Endothelial cell of umbilical vein (primary cell): ENCODE results near the gene TRIM34. TPM values are rescaled to one million over a fixed set of nuclear protein-coding genes. Genes with fewer than 3 reads are reported as not detected.

Experiments
- BruUV-seq: library from RNA; stranded (reverse); fragments of 400-500 nt; replicated peaks from 2 replicates; lab custom pipeline; 2021; lab: Mats Ljungman, UMichigan
- CTCF ChIA-PET: fragments of 300-600, 350-600 bp; sonication (Branson Sonifier 250); formaldehyde crosslinking; loops from one replicate; lab custom pipeline; 2021; ENCODE audit warnings: antibody characterized with exemption, inconsistent platforms; lab: Charles Lee
- POLR2A ChIA-PET: fragments of 300-600, 350-600 bp; sonication (Branson Sonifier 250); formaldehyde crosslinking; loops from one replicate; lab custom pipeline; 2021; ENCODE audit warnings: antibody characterized with exemption, inconsistent platforms; lab: Charles Lee
- DNase-seq: peaks from one replicate; pipeline ENCODE4 v3.0.0-alpha.2; 2011; ENCODE audit warnings: low read depth, low spot score
- FAIRE-seq: peaks from 2 replicates; lab custom pipeline; 2011; peaks lifted over from hg19 to GRCh38; lab: Jason Lieb, UNC
- H2AFZ ChIP-seq: 2 replicates; pipeline ENCODE4 v1.6.0; 2012; ENCODE audit warnings: low read depth, low read length, control low read depth, inconsistent platforms
- H3K27ac ChIP-seq: 2 replicates; pipeline ENCODE4 v1.5.1; 2011; ENCODE audit warnings: low read depth, mild to moderate bottlenecking, control low read depth, low read length, moderate library complexity; ENCODE audit not compliant: insufficient read depth
- H3K27me3 ChIP-seq, 2 experiments: 2 replicates each; pipeline versions ENCODE4 v1.6.0 to v1.6.1; 2011; ENCODE audit warnings: low read length in 2 of 2, mixed read lengths in 1 of 2; ENCODE audit not compliant: control insufficient read depth in 2 of 2, insufficient read depth in 2 of 2
- H3K36me3 ChIP-seq, 2 experiments: 2 replicates in 1 of 2; 3 replicates in 1 of 2; pipeline ENCODE4 v1.5.1; 2011; ENCODE audit warnings: low read length in 2 of 2, mild to moderate bottlenecking in 1 of 2, moderate library complexity in 1 of 2; ENCODE audit not compliant: control insufficient read depth in 2 of 2, insufficient read depth in 2 of 2; ENCODE audit errors: extremely low read depth in 1 of 2
- H3K4me1 ChIP-seq: 3 replicates; pipeline ENCODE4 v1.5.1; 2011; ENCODE audit warnings: mild to moderate bottlenecking, low read length; ENCODE audit not compliant: control insufficient read depth, insufficient read depth; ENCODE audit errors: extremely low read depth
- H3K4me2 ChIP-seq: 2 replicates; pipeline ENCODE4 v1.6.1; 2011; ENCODE audit warnings: low read length, control low read depth, mixed read lengths; ENCODE audit not compliant: insufficient read depth
- H3K4me3 ChIP-seq, 3 experiments: fragments of 200-600 bp in 1 of 3; sonication (generic), shearing (Covaris generic) in 1 of 3; replicated peaks in 1 of 3; 2 replicates each; pipeline ENCODE4 v1.5.1; 2011 to 2016; ENCODE audit warnings: control low read depth in 3 of 3, low read length in 3 of 3, mild to moderate bottlenecking in 2 of 3, inconsistent platforms in 1 of 3, low read depth in 1 of 3, moderate library complexity in 1 of 3; ENCODE audit not compliant: insufficient read depth in 1 of 3
- H3K79me2 ChIP-seq: 2 replicates; pipeline ENCODE4 v1.6.0; 2012; ENCODE audit warnings: low read length, inconsistent platforms; ENCODE audit not compliant: control insufficient read depth, insufficient read depth
- H3K9ac ChIP-seq: replicated peaks from 2 replicates; pipeline ENCODE3; 2011; ENCODE audit warnings: low read length, control low read depth; ENCODE audit not compliant: insufficient read depth; ENCODE audit errors: extremely low read depth
- H3K9me1 ChIP-seq: replicated peaks from 3 replicates; pipeline ENCODE4 v1.6.0; 2011; ENCODE audit warnings: mild to moderate bottlenecking, low read length; ENCODE audit not compliant: control insufficient read depth, insufficient read depth; ENCODE audit errors: extremely low read depth
- H3K9me3 ChIP-seq: replicated peaks from 2 replicates; pipeline ENCODE4 v1.5.1; 2012; ENCODE audit warnings: low read length, inconsistent platforms; ENCODE audit not compliant: control insufficient read depth, insufficient read depth
- H4K20me1 ChIP-seq: replicated peaks from 2 replicates; pipeline ENCODE3; 2011; ENCODE audit warnings: mild to moderate bottlenecking, low read length; ENCODE audit not compliant: control insufficient read depth, insufficient read depth; ENCODE audit errors: extremely low read depth
- CTCF ChIP-seq, 2 donors: IDR thresholded peaks; 1 replicate in 1 of 2; 2 replicates in 1 of 2; pipeline ENCODE4 v1.5.1; 2011; ENCODE audit warnings: low read length in 2 of 2, mild to moderate bottlenecking in 2 of 2, moderate library complexity in 2 of 2, control low read depth in 1 of 2, inconsistent platforms in 1 of 2, low read depth in 1 of 2; ENCODE audit not compliant: insufficient read depth in 1 of 2; ENCODE audit errors: extremely low read depth in 1 of 2
- EZH2 ChIP-seq: IDR thresholded peaks from 2 replicates; pipeline ENCODE4 v1.6.1; 2012; ENCODE audit warnings: borderline replicate concordance, low read depth, mild to moderate bottlenecking, moderate library complexity, low read length, inconsistent platforms; ENCODE audit not compliant: severe bottlenecking
- FOS ChIP-seq: IDR thresholded peaks from 2 replicates; pipeline ENCODE4 v1.6.1; 2011; ENCODE audit warnings: mild to moderate bottlenecking, low read length, moderate library complexity, borderline replicate concordance; ENCODE audit not compliant: insufficient read depth
- GATA2 ChIP-seq: IDR thresholded peaks from 2 replicates; pipeline ENCODE4 v1.7.0; 2011; ENCODE audit warnings: low read depth, mild to moderate bottlenecking, moderate library complexity, mixed read lengths, low read length; ENCODE audit not compliant: insufficient read length, insufficient read depth
- JUN ChIP-seq: IDR thresholded peaks from 2 replicates; pipeline ENCODE4 v1.6.1; 2011; ENCODE audit warnings: borderline replicate concordance, low read depth; ENCODE audit not compliant: insufficient read length, insufficient read depth
- MAX ChIP-seq: IDR thresholded peaks from 2 replicates; pipeline ENCODE4 v1.6.1; 2011; ENCODE audit not compliant: insufficient read depth, insufficient read length
- MYC ChIP-seq: IDR thresholded peaks from one replicate; pipeline ENCODE4 v1.6.1; 2011; ENCODE audit warnings: mild to moderate bottlenecking, low read depth, low read length
- POLR2A ChIP-seq: IDR thresholded peaks from 2 replicates; pipeline ENCODE4 v1.6.1; 2012; ENCODE audit warnings: low read depth, mild to moderate bottlenecking, control low read depth, low read length
- POLR2AphosphoS5 ChIP-seq: IDR thresholded peaks from 2 replicates; pipeline ENCODE4 v1.6.1; 2012; ENCODE audit warnings: low read depth, mild to moderate bottlenecking, control low read depth, low read length, moderate library complexity; ENCODE audit not compliant: insufficient read depth
- dilution Hi-C: fragments of 300-500 bp; cut with MboI; formaldehyde crosslinking; loops from one replicate; pipeline ENCODE4 v1.15.0; 2019; ENCODE audit warnings: low sequenced_read_pairs; ENCODE audit not compliant: extremely low pct_ligation_motif_present
- intact Hi-C: fragments of 100-400 bp; cut with micrococcal nuclease; formaldehyde crosslinking; loops from one replicate; pipeline ENCODE4 v1.10.0; 2022
- polyA plus RNA-seq, 4 experiments: library from polyadenylated mRNA; depleted of rRNA in 3 of 4; stranded (reverse) in 3 of 4; unstranded in 1 of 4; fragments of >200 nt; gene quantifications; 2 replicates each; pipeline versions ENCODE4 v1.2.1 to v1.2.3, GENCODE V29; 2011 to 2012; ENCODE audit warnings: missing spikeins in 1 of 4
- total RNA-seq: library from RNA; stranded (reverse); gene quantifications from 2 replicates; pipeline ENCODE4 v1.2.3, GENCODE V29; 2021

Gene TRIM34
- total and polyA plus RNA-seq, 2 donors (not counting 3 experiments of a cell fraction or from before 2014, with no cell fraction given) = 6.7 to 14.6 TPM

- intact Hi-C loops = loop anchor here (10.0 kb wide), 1 partner anchor 642 kb away; the partner anchor contains the start of genes CNGA4 and FHIP1B
- CTCF ChIA-PET = no interaction called here
- BruUV-seq = no TSS peak
Measured at GRCh38 chr11:5593146-5593545, 31.7 kb upstream of the TRIM34 start.

More at GRCh38 chr11:5593146-5593545, 31.7 kb upstream of the TRIM34 start:
- Histone ChIP-seq H3K27ac (no peak overlapping the region), H2AFZ (no peak overlapping the region), H3K79me2 (no peaks in the 10 kb centered on the region), H3K4me2 (no peak overlapping the region), H3K9ac (no peak overlapping the region), H3K27me3 (no peaks in the 10 kb centered on the region), H3K4me1 (peaks cover 7% of the 10 kb centered on the region), H3K9me3 (no peaks in the 10 kb centered on the region), H4K20me1 (no peaks in the 10 kb centered on the region), H3K4me3 (no peak overlapping the region), H3K36me3 (no peaks in the 10 kb centered on the region), H3K9me1 (no peaks in the 10 kb centered on the region)
- FAIRE-seq (no peak), DNase-seq (no peak)
- dilution Hi-C loops = no loop called here
- POLR2A ChIA-PET = no interaction called here
- TF ChIP-seq GATA2 (no peak), MYC (no peak), POLR2AphosphoS5 (no peak), CTCF (IDR thresholded peaks at IDR 0.05; ENCODE audit: extremely low read depth in 1 of 2, insufficient read depth in 1 of 2, low read depth in 1 of 2, low read length in 2 of 2) (no peak), POLR2A (no peak), EZH2 (no peak), FOS (no peak), MAX (no peak), JUN (no peak)
